HEK293 (cell line): ENCODE data around the gene TEKTIP1.

Source experiments
- EGR2 ChIP-seq: fragments of 450-650 bp; formaldehyde crosslinking; IDR thresholded peaks from 2 replicates; pipeline ENCODE4 v1.5.1; 2016; ENCODE audit warnings: low read depth, missing biosample characterization, missing genetic modification characterization
- KLF1 ChIP-seq: fragments of 450-650 bp; formaldehyde crosslinking; IDR thresholded peaks from 2 replicates; pipeline ENCODE4 v1.5.1; 2016; ENCODE audit warnings: missing biosample characterization, missing genetic modification characterization
- PRDM2 ChIP-seq: fragments of 450-650 bp; formaldehyde crosslinking; IDR thresholded peaks from 2 replicates; pipeline ENCODE4 v1.5.1; 2016; ENCODE audit warnings: missing biosample characterization, missing genetic modification characterization, borderline replicate concordance
- RBAK ChIP-seq: fragments of 450-650 bp; formaldehyde crosslinking; IDR thresholded peaks from 2 replicates; pipeline ENCODE4 v1.5.1; 2016; ENCODE audit warnings: missing biosample characterization, missing genetic modification characterization
- TSHZ1 ChIP-seq: fragments of 450-650 bp; formaldehyde crosslinking; IDR thresholded peaks from 2 replicates; pipeline ENCODE4 v1.5.1; 2016; ENCODE audit warnings: missing biosample characterization, missing genetic modification characterization, borderline replicate concordance
- ZBTB26 ChIP-seq: fragments of 450-650 bp; formaldehyde crosslinking; optimal IDR thresholded peaks from 2 replicates; pipeline ENCODE3; 2016; ENCODE audit warnings: missing biosample characterization, mild to moderate bottlenecking, missing genetic modification characterization
- ZBTB44 ChIP-seq: fragments of 450-650 bp; IDR thresholded peaks from 2 replicates; pipeline ENCODE4 v1.5.1; 2018; ENCODE audit warnings: missing biosample characterization, mild to moderate bottlenecking, missing genetic modification characterization
- ZBTB6 ChIP-seq: fragments of 450-650 bp; formaldehyde crosslinking; IDR thresholded peaks from 2 replicates; pipeline ENCODE4 v1.5.1; 2017; ENCODE audit warnings: missing biosample characterization, missing genetic modification characterization
- ZNF114 ChIP-seq: fragments of 450-650 bp; formaldehyde crosslinking; IDR thresholded peaks from 2 replicates; pipeline ENCODE4 v1.5.0; 2017; ENCODE audit warnings: missing biosample characterization, missing genetic modification characterization
- ZNF140 ChIP-seq: fragments of 450-650 bp; formaldehyde crosslinking; IDR thresholded peaks from 2 replicates; pipeline ENCODE4 v1.5.1; 2016; ENCODE audit warnings: missing biosample characterization, missing genetic modification characterization
- ZNF324 ChIP-seq: fragments of 450-650 bp; formaldehyde crosslinking; IDR thresholded peaks from 2 replicates; pipeline ENCODE4 v1.5.1; 2016; ENCODE audit warnings: missing biosample characterization, missing genetic modification characterization
- ZNF416 ChIP-seq: fragments of 450-650 bp; formaldehyde crosslinking; IDR thresholded peaks from 2 replicates; pipeline ENCODE4 v1.5.1; 2016; ENCODE audit warnings: missing biosample characterization, missing genetic modification characterization
- ZNF426 ChIP-seq: fragments of 450-650 bp; formaldehyde crosslinking; IDR thresholded peaks from 2 replicates; pipeline ENCODE4 v1.5.1; 2017; ENCODE audit warnings: missing biosample characterization, missing genetic modification characterization, mild to moderate bottlenecking, inconsistent platforms, moderate library complexity
- ZNF548 ChIP-seq: fragments of 450-650 bp; formaldehyde crosslinking; IDR thresholded peaks from 2 replicates; pipeline ENCODE4 v1.5.1; 2016; ENCODE audit warnings: missing biosample characterization, missing genetic modification characterization
- ZNF580 ChIP-seq: fragments of 450-650 bp; formaldehyde crosslinking; IDR thresholded peaks from 2 replicates; pipeline ENCODE4 v1.5.1; 2016; ENCODE audit warnings: missing biosample characterization, missing genetic modification characterization
- ZNF639 ChIP-seq: fragments of 450-650 bp; formaldehyde crosslinking; IDR thresholded peaks from 2 replicates; pipeline ENCODE4 v1.5.1; 2016; ENCODE audit warnings: missing biosample characterization, missing genetic modification characterization
- ZNF768 ChIP-seq: fragments of 450-650 bp; formaldehyde crosslinking; IDR thresholded peaks from 2 replicates; pipeline ENCODE4 v1.5.1; 2018; ENCODE audit warnings: missing biosample characterization, mild to moderate bottlenecking, missing genetic modification characterization
- ZNF830 ChIP-seq: fragments of 450-650 bp; IDR thresholded peaks from 2 replicates; pipeline ENCODE4 v1.5.0; 2018; ENCODE audit warnings: missing biosample characterization, missing genetic modification characterization, low read depth, mild to moderate bottlenecking, moderate library complexity
- ZNF837 ChIP-seq: fragments of 450-650 bp; formaldehyde crosslinking; IDR thresholded peaks from 2 replicates; pipeline ENCODE4 v1.5.1; 2016; ENCODE audit warnings: missing biosample characterization, missing genetic modification characterization
- ZNF843 ChIP-seq: fragments of 450-650 bp; formaldehyde crosslinking; IDR thresholded peaks from 2 replicates; pipeline ENCODE4 v1.5.1; 2016; ENCODE audit warnings: missing biosample characterization, missing genetic modification characterization
- ZXDB ChIP-seq: fragments of 450-650 bp; formaldehyde crosslinking; IDR thresholded peaks from 2 replicates; pipeline ENCODE4 v1.5.1; 2016; ENCODE audit warnings: missing biosample characterization, missing genetic modification characterization

TEKTIP1 gene

GRCh38 chr19:3500429-3501101 lies 38.4 kb upstream of the TEKTIP1 start, which contains the start of gene DOHH (continued):
- TF ChIP-seq ZNF580 (tag by site-specific recombination) (peak; percentile 10; the same call in 1 of the 2 replicates), EGR2 (tag by site-specific recombination) (peak; percentile 82), ZNF768 (no peak), PRDM2 (tag by site-specific recombination) (no peak), ZNF548 (tag by site-specific recombination) (no peak), ZNF324 (tag by site-specific recombination) (peak; percentile 95), ZNF416 (tag by site-specific recombination) (no peak), ZXDB (tag by site-specific recombination) (peak; percentile 94), ZNF639 (tag by site-specific recombination) (peak; percentile 87), TSHZ1 (no peak; the same call in 1 of the 2 replicates), ZNF426 (no peak), ZNF843 (tag by site-specific recombination) (peak; percentile 58; the same call in 1 of the 2 replicates), ZNF837 (tag by site-specific recombination) (no peak), KLF1 (tag by site-specific recombination) (peak; percentile 56; the same call in 1 of the 2 replicates), ZNF830 (tag by site-specific recombination) (no peak), ZNF114 (tag by site-specific recombination) (no peak), ZNF140 (tag by site-specific recombination) (no peak), ZBTB44 (no peak), RBAK (tag by site-specific recombination) (no peak), ZBTB6 (tag by site-specific recombination) (no peak), ZBTB26 (peak; percentile 36)
